Right atrium auricular region (tissue), 2 donors: ENCODE measurements around the gene MYBBP1A. TPM values are rescaled to one million over a fixed set of nuclear protein-coding genes. Genes with fewer than 3 reads are reported as not detected.

ENCODE experiments used
- DNase-seq: peaks from one replicate; pipeline ENCODE4 v3.0.0-alpha.2; 2019; ENCODE audit warnings: low spot score
- H3K27ac ChIP-seq, 2 donors: fragments of 200-600 bp; sonication (generic); 1 replicate in 1 of 2; 2 replicates in 1 of 2; pipeline ENCODE4 v1.5.1; 2016 to 2019
- H3K27me3 ChIP-seq, 2 donors: fragments of 200-600 bp; sonication (generic); one replicate each; pipeline versions ENCODE4 v1.5.1 to v1.6.0; 2017 to 2019
- H3K36me3 ChIP-seq: fragments of 200-600 bp; sonication (generic); one replicate; pipeline ENCODE4 v1.5.1; 2016
- H3K4me1 ChIP-seq, 2 donors: fragments of 200-600 bp; sonication (generic); one replicate each; pipeline versions ENCODE4 v1.5.1 to v1.6.0; 2017 to 2019
- H3K4me3 ChIP-seq, 2 donors: fragments of 200-600 bp; sonication (generic); 1 replicate in 1 of 2; 2 replicates in 1 of 2; pipeline ENCODE4 v1.5.1; 2017 to 2019; ENCODE audit warnings: mild to moderate bottlenecking in 1 of 2, moderate library complexity in 1 of 2
- H3K9me3 ChIP-seq, 2 donors: fragments of 200-600 bp; sonication (generic); one replicate each; pipeline ENCODE4 v1.5.1; 2019
- total RNA-seq, 2 donors: library from RNA; depleted of rRNA; stranded (reverse); fragments of >200 nt; gene quantifications; one replicate each; pipeline ENCODE4 v1.1.0, GENCODE V29; 2016
- TF ChIP-seq, protein P1 (sequence below), 2 donors: fragments of 200-600 bp; sonication (generic); IDR thresholded peaks; one replicate each; pipeline ENCODE4 v1.5.1; 2019; ENCODE audit warnings: antibody characterized with exemption in 2 of 2

MYBBP1A gene
- total RNA-seq, 2 donors from 2014 or later = 19.6 to 25.8 TPM

- TF ChIP-seq, protein P1, sequence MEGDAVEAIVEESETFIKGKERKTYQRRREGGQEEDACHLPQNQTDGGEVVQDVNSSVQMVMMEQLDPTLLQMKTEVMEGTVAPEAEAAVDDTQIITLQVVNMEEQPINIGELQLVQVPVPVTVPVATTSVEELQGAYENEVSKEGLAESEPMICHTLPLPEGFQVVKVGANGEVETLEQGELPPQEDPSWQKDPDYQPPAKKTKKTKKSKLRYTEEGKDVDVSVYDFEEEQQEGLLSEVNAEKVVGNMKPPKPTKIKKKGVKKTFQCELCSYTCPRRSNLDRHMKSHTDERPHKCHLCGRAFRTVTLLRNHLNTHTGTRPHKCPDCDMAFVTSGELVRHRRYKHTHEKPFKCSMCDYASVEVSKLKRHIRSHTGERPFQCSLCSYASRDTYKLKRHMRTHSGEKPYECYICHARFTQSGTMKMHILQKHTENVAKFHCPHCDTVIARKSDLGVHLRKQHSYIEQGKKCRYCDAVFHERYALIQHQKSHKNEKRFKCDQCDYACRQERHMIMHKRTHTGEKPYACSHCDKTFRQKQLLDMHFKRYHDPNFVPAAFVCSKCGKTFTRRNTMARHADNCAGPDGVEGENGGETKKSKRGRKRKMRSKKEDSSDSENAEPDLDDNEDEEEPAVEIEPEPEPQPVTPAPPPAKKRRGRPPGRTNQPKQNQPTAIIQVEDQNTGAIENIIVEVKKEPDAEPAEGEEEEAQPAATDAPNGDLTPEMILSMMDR (IDR thresholded peaks at IDR 0.05) = no peak
These were observed 3.3 kb upstream of the MYBBP1A start for GRCh38 chr17:4558347-4558971.

DNA sequence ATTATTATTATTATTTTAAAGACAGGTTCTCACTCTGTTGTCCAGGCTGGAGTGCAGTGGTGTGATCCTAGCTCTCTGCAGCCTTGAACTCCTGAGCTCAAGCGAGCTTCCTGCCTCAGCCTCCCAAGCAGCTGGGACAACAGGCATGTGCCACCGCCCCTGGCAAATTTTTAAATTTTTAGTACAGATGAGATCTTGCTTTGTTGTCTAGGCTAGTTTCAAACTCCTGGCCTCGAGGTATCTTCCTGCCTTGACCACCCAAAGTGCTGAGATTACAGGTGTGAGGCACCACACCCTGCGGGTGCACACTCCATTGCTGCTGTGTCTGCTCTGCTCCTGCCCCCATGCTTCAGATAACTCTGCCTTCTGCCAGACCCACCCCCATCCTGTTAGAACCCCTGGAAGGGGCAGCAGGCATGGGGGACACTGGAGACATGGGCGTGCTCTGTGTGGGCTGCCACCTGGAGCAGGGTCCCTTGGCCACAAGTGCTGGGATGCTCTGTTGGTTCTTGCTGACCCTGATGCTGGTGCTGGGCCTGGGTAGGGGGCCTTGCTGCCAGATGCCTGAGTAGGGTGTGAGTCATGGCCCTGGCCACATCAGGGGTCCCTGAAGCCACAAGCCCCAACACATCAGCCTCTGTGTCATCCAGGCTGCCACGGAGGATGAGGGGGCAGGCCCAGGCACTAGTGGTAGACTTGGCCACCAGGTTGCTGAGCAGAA, 2.6 kb upstream of the MYBBP1A start:
- TF ChIP-seq, protein P1 (IDR thresholded peaks at IDR 0.05) = no peak
- Histone ChIP-seq H3K36me3 (peaks cover 4% of the 10 kb centered on the region), H3K4me1 (peaks cover 0 to 22% of the 10 kb centered on the region in 2 donors), H3K27ac (no peak overlapping the region), H3K27me3 (no peaks in the 10 kb centered on the region), H3K4me3 (no peak overlapping the region), H3K9me3 (no peaks in the 10 kb centered on the region)
- no peak for DNase-seq

More at GRCh38 chr17:4558347-4558971, 3.3 kb upstream of the MYBBP1A start:
- Histone ChIP-seq H3K9me3 (no peaks in the 10 kb centered on the region), H3K4me1 (peaks cover 0 to 22% of the 10 kb centered on the region in 2 donors), H3K27me3 (no peaks in the 10 kb centered on the region), H3K4me3 (no peak overlapping the region), H3K27ac (no peak overlapping the region), H3K36me3 (no peaks in the 10 kb centered on the region)
- no peak for DNase-seq

DNA sequence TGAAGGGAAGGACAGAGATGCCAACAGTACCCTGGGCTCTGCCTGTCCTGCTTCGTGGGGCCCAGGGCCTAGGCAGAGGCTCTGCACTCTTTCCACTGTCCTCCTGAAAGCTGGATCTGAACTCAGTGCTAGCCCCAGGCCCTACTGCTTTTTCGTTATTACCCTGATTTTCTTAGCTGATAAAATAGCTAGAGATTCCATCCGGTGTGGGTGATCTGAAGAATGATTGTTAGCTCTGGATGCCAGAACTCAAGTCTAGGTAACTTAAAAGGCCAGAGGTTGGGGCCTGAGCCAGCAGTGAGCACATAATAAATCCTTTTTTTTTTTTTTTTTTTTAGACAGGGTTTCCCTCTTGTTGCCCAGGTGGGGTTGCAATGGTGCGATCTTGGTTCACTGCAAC, 1.8 kb upstream of the MYBBP1A start:
- no peak for DNase-seq
- no peaks in the 10 kb centered on the region for H3K9me3 ChIP-seq
- TF ChIP-seq, protein P1 (IDR thresholded peaks at IDR 0.05) = no peak

GRCh38 chr17:4555873-4556759, 932 bp upstream of the MYBBP1A start:
- no peak for DNase-seq
- Histone ChIP-seq H3K4me1 (peaks cover 0 to 22% of the 10 kb centered on the region in 2 donors), H3K27ac (peak overlapping the region; percentile 80 to 84), H3K27me3 (no peaks in the 10 kb centered on the region), H3K9me3 (no peaks in the 10 kb centered on the region), H3K36me3 (peaks cover 21% of the 10 kb centered on the region), H3K4me3 (peak overlapping the region; percentile 78 to 90)
- TF ChIP-seq, protein P1 (IDR thresholded peaks at IDR 0.05) = no peak

More for the DNA sequence above, 1.8 kb upstream of the MYBBP1A start:
- Histone ChIP-seq H3K4me1 (peaks cover 0 to 22% of the 10 kb centered on the region in 2 donors), H3K4me3 (no peak overlapping the region), H3K27ac (no peak overlapping the region), H3K27me3 (no peaks in the 10 kb centered on the region), H3K36me3 (peaks cover 12% of the 10 kb centered on the region)

GRCh38 chr17:4554441-4554996, 665 bp downstream of the MYBBP1A start:
- Histone ChIP-seq H3K27me3 (no peaks in the 10 kb centered on the region), H3K4me1 (peaks cover 0 to 22% of the 10 kb centered on the region in 2 donors), H3K4me3 (peak overlapping the region; percentile 78 to 90), H3K9me3 (no peaks in the 10 kb centered on the region), H3K36me3 (peaks cover 36% of the 10 kb centered on the region), H3K27ac (peak overlapping the region; percentile 80 to 84)
- TF ChIP-seq, protein P1 (IDR thresholded peaks at IDR 0.05) = no peak
- DNase-seq = no peak
